H1 (cell line): ENCODE data around the gene TAS2R1. TPM values are rescaled to one million over a fixed set of nuclear protein-coding genes. Genes with fewer than 3 reads are reported as not detected.

Experiments used
- CTCF ChIA-PET: fragments of 300-600 bp; sonication (Branson Sonifier 250); formaldehyde crosslinking; loops from one replicate; lab custom pipeline; 2021; ENCODE audit not compliant: partially characterized antibody; lab: Charles Lee
- POLR2A ChIA-PET: fragments of 300-600 bp; sonication (Branson Sonifier 250); formaldehyde crosslinking; loops from one replicate; lab custom pipeline; 2021; ENCODE audit warnings: inconsistent platforms; ENCODE audit not compliant: partially characterized antibody; lab: Charles Lee
- DNase-seq, 2 experiments: peaks; one replicate each; pipeline versions ENCODE4 v3.0.0 to v3.0.0-alpha.2; 2010 to 2022; ENCODE audit warnings: low spot score in 2 of 2, low read depth in 1 of 2, mixed read lengths in 1 of 2
- FAIRE-seq: peaks from 2 replicates; lab custom pipeline; 2011; peaks lifted over from hg19 to GRCh38; lab: Jason Lieb, UNC
- H2AFZ ChIP-seq: 2 replicates; pipeline ENCODE4 v1.8.1; 2012; ENCODE audit warnings: low read length, inconsistent platforms
- H2AK5ac ChIP-seq: 2 replicates; pipeline ENCODE4 v1.6.1; 2013; ENCODE audit warnings: low read depth, low read length
- H2BK120ac ChIP-seq: replicated peaks from 2 replicates; pipeline ENCODE3; 2013; ENCODE audit warnings: low read depth, low read length, inconsistent platforms
- H2BK12ac ChIP-seq: 2 replicates; pipeline ENCODE4 v1.6.1; 2013; ENCODE audit warnings: low read depth, low read length
- H2BK15ac ChIP-seq: 2 replicates; pipeline ENCODE4 v1.6.1; 2013; ENCODE audit warnings: low read length
- H2BK20ac ChIP-seq: 2 replicates; pipeline ENCODE4 v1.6.1; 2013; ENCODE audit warnings: low read length
- H2BK5ac ChIP-seq: 2 replicates; pipeline ENCODE4 v1.6.1; 2013; ENCODE audit warnings: low read depth, low read length
- H3K14ac ChIP-seq: 2 replicates; pipeline ENCODE4 v1.6.1; 2013; ENCODE audit warnings: inconsistent platforms; ENCODE audit not compliant: insufficient read length
- H3K18ac ChIP-seq: 2 replicates; pipeline ENCODE4 v1.6.1; 2013; ENCODE audit warnings: low read length; ENCODE audit errors: extremely low read depth
- H3K23ac ChIP-seq: 2 replicates; pipeline ENCODE4 v1.6.1; 2013; ENCODE audit warnings: inconsistent platforms; ENCODE audit not compliant: insufficient read length
- H3K23me2 ChIP-seq: 2 replicates; pipeline ENCODE4 v1.6.1; 2013; ENCODE audit warnings: low read depth, low read length
- H3K27ac ChIP-seq: 2 replicates; pipeline ENCODE4 v1.6.1; 2011; ENCODE audit warnings: low read depth, low read length, inconsistent platforms
- H3K27me3 ChIP-seq, 4 experiments: replicated peaks in 1 of 4; 1 replicate in 1 of 4; 2 replicates in 3 of 4; pipeline versions ENCODE4 v1.6.1 to v1.8.1; 2011 to 2013; ENCODE audit warnings: low read length in 3 of 4, mild to moderate bottlenecking in 3 of 4, inconsistent platforms in 2 of 4, mixed read lengths in 2 of 4, moderate library complexity in 1 of 4; ENCODE audit not compliant: control insufficient read depth in 3 of 4, insufficient read depth in 3 of 4; ENCODE audit errors: extremely low read depth in 1 of 4
- H3K36me3 ChIP-seq, 4 experiments: 2 replicates each; pipeline versions ENCODE4 v1.6.1 to v1.8.1; 2011 to 2013; ENCODE audit warnings: mild to moderate bottlenecking in 4 of 4, low read length in 3 of 4, moderate library complexity in 2 of 4, control low read depth in 1 of 4, inconsistent platforms in 1 of 4; ENCODE audit not compliant: insufficient read depth in 4 of 4, control insufficient read depth in 2 of 4
- H3K4ac ChIP-seq: replicated peaks from 2 replicates; pipeline ENCODE3; 2013; ENCODE audit warnings: low read length, low read depth, mixed read lengths, inconsistent platforms; ENCODE audit not compliant: insufficient read length
- H3K4me1 ChIP-seq, 4 experiments: replicated peaks in 1 of 4; 1 replicate in 1 of 4; 2 replicates in 3 of 4; pipeline versions ENCODE4 v1.6.1 to v1.8.1; 2011 to 2013; ENCODE audit warnings: low read length in 3 of 4, inconsistent platforms in 2 of 4, mixed read lengths in 1 of 4; ENCODE audit not compliant: insufficient read depth in 4 of 4, control insufficient read depth in 3 of 4
- H3K4me2 ChIP-seq, 2 experiments: 2 replicates each; pipeline versions ENCODE4 v1.6.1 to v1.8.1; 2011 to 2013; ENCODE audit warnings: low read depth in 2 of 2, low read length in 2 of 2, control low read depth in 1 of 2, inconsistent platforms in 1 of 2, mild to moderate bottlenecking in 1 of 2; ENCODE audit not compliant: insufficient read depth in 1 of 2
- H3K4me3 ChIP-seq, 4 experiments: fragments of 200-600, 300-600 bp in 1 of 4; sonication (generic), shearing (Covaris generic), sonication (Bioruptor Twin) in 1 of 4; 2 replicates each; pipeline versions ENCODE4 v1.5.1 to v1.8.1; 2011 to 2016; ENCODE audit warnings: low read length in 4 of 4, low read depth in 3 of 4, control low read depth in 2 of 4, inconsistent platforms in 2 of 4, mild to moderate bottlenecking in 2 of 4, mixed read lengths in 1 of 4, moderate library complexity in 1 of 4; ENCODE audit not compliant: insufficient read depth in 2 of 4; ENCODE audit errors: extremely low read depth in 1 of 4
- H3K56ac ChIP-seq: replicated peaks from 2 replicates; pipeline ENCODE3; 2013; ENCODE audit warnings: low read depth, mild to moderate bottlenecking, mixed read lengths, low read length, inconsistent platforms; ENCODE audit not compliant: insufficient read length
- H3K79me1 ChIP-seq: 2 replicates; pipeline ENCODE4 v1.6.1; 2013; ENCODE audit warnings: low read depth, low read length, control low read depth
- H3K79me2 ChIP-seq, 2 experiments: 2 replicates each; pipeline versions ENCODE4 v1.6.1 to v1.8.1; 2012 to 2013; ENCODE audit warnings: low read length in 2 of 2, mild to moderate bottlenecking in 2 of 2, inconsistent platforms in 1 of 2; ENCODE audit not compliant: insufficient read depth in 2 of 2, control insufficient read depth in 1 of 2
- H3K9ac ChIP-seq, 4 experiments: replicated peaks in 1 of 4; 1 replicate in 1 of 4; 2 replicates in 3 of 4; pipeline versions ENCODE4 v1.6.1 to v1.8.1; 2011 to 2013; ENCODE audit warnings: low read depth in 3 of 4, low read length in 3 of 4, control low read depth in 2 of 4, mild to moderate bottlenecking in 2 of 4, moderate library complexity in 2 of 4, inconsistent platforms in 1 of 4; ENCODE audit errors: extremely low read depth in 1 of 4
- H3K9me3 ChIP-seq, 2 experiments: 2 replicates each; pipeline versions ENCODE4 v1.6.1 to v1.8.1; 2012 to 2013; ENCODE audit warnings: mild to moderate bottlenecking in 2 of 2, moderate library complexity in 2 of 2, control low read depth in 1 of 2, inconsistent platforms in 1 of 2, low read depth in 1 of 2, low read length in 1 of 2, mixed read lengths in 1 of 2; ENCODE audit not compliant: insufficient read depth in 2 of 2
- H4K20me1 ChIP-seq, 2 experiments: replicated peaks in 1 of 2; 2 replicates each; pipeline versions ENCODE3 to v1.8.1; 2011 to 2013; ENCODE audit warnings: inconsistent platforms in 2 of 2, low read length in 2 of 2, mild to moderate bottlenecking in 1 of 2; ENCODE audit not compliant: insufficient read depth in 2 of 2, control insufficient read depth in 1 of 2
- H4K5ac ChIP-seq: 2 replicates; pipeline ENCODE4 v1.6.1; 2013; ENCODE audit warnings: low read length, low read depth, mixed read lengths, inconsistent platforms; ENCODE audit not compliant: insufficient read length
- H4K8ac ChIP-seq: 2 replicates; pipeline ENCODE4 v1.8.0; 2013; ENCODE audit warnings: mild to moderate bottlenecking, moderate library complexity, low read length, inconsistent platforms; ENCODE audit not compliant: insufficient read depth; ENCODE audit errors: extremely low read depth
- H4K91ac ChIP-seq: replicated peaks from 2 replicates; pipeline ENCODE3; 2013; ENCODE audit warnings: low read length, mixed read lengths, inconsistent platforms; ENCODE audit not compliant: insufficient read length
- ASH2L ChIP-seq: fragments of 200-600, 300-600 bp; sonication (generic); IDR thresholded peaks from one replicate; pipeline ENCODE4 v1.7.1; 2017; ENCODE audit warnings: low read length
- ATF3 ChIP-seq: IDR thresholded peaks from 2 replicates; pipeline ENCODE4 v1.6.1; 2011; ENCODE audit warnings: low read depth, mild to moderate bottlenecking, low read length; ENCODE audit not compliant: insufficient read depth
- CTBP2 ChIP-seq: IDR thresholded peaks from 2 replicates; pipeline ENCODE4 v1.7.0; 2011; ENCODE audit warnings: borderline replicate concordance, mild to moderate bottlenecking, moderate library complexity, mixed read lengths, low read length; ENCODE audit not compliant: insufficient read depth, insufficient read length
- EGR1 ChIP-seq: IDR thresholded peaks from 2 replicates; pipeline ENCODE4 v1.6.1; 2011; ENCODE audit warnings: low read depth, low read length, borderline replicate concordance
- GTF2F1 ChIP-seq: IDR thresholded peaks from 2 replicates; pipeline ENCODE4 v1.6.1; 2012; ENCODE audit warnings: low read depth, low read length, improper control_type of control experiment, borderline replicate concordance
- PHF8 ChIP-seq: fragments of 200-600 bp; sonication (generic); conservative IDR thresholded peaks from 2 replicates; pipeline ENCODE4 v1.7.1; 2012; ENCODE audit warnings: low read depth, mild to moderate bottlenecking, inconsistent platforms, low read length, moderate library complexity
- SAP30 ChIP-seq: fragments of 300-600 bp; sonication (generic); IDR thresholded peaks from 2 replicates; pipeline ENCODE4 v1.7.1; 2012; ENCODE audit warnings: low read length, moderate library complexity, mild to moderate bottlenecking, inconsistent platforms; ENCODE audit not compliant: insufficient read depth, insufficient replicate concordance
- SIRT6 ChIP-seq: IDR thresholded peaks from one replicate; pipeline ENCODE4 v1.7.1; 2012; ENCODE audit warnings: low read length, inconsistent platforms
- SP2 ChIP-seq: IDR thresholded peaks from 2 replicates; pipeline ENCODE4 v1.6.1; 2012; ENCODE audit warnings: mild to moderate bottlenecking, low read length, inconsistent platforms
- WGBS, 2 experiments: shearing (Covaris generic) in 1 of 2; methylation state at CpG; one replicate each; pipeline versions ENCODE4 v1.1.6 to v1.1.7; 2013 to 2015; ENCODE audit warnings: low lambda C conversion rate in 2 of 2, mixed read lengths in 2 of 2, inconsistent platforms in 1 of 2, low coverage in 1 of 2, missing lambda C conversion rate in 1 of 2; ENCODE audit not compliant: insufficient replicate concordance in 2 of 2, insufficient coverage in 1 of 2, insufficient read length in 1 of 2; ENCODE audit errors: extremely low coverage in 1 of 2, missing lambda C conversion rate in 1 of 2; 5-methylcytosine and 5-hydroxymethylcytosine counted together
- polyA plus RNA-seq, 7 experiments: library from polyadenylated mRNA; depleted of rRNA in 3 of 7; stranded (reverse) in 5 of 7; unstranded in 2 of 7; fragments of >200 nt in 5 of 7; fragments of 200-250 nt in 2 of 7; gene quantifications; 1 replicate in 5 of 7; 2 replicates in 1 of 7; 4 replicates in 1 of 7; pipeline versions ENCODE4 v1.2.1 to v1.2.3, GENCODE V29; 2011 to 2013; ENCODE audit warnings: missing spikeins in 2 of 7, mixed read lengths in 2 of 7
- total RNA-seq: library from RNA; stranded (reverse); fragmentation: NEBNext Ultra II Directional; extraction: Animal tissue kit (Norgen Biotek cat#: 25700); gene quantifications from 2 replicates; pipeline ENCODE4 v1.2.1, GENCODE V29; 2021

The TAS2R1 gene
- total and polyA plus RNA-seq, 2 of the 8 experiments (the other 6 are each of a cell fraction or from before 2014, with no cell fraction given): not detected

GRCh38 chr5:9610969-9611368 lies 19.2 kb downstream of the TAS2R1 start:
- 83 to 100% methylated on average over 1 to 2 of the region's 2 CpGs for WGBS, 2 experiments
- no peak overlapping the region for H4K91ac ChIP-seq
- no peak overlapping the region for H3K18ac ChIP-seq
- H3K4ac ChIP-seq: no peak overlapping the region
- no peak overlapping the region for H2BK15ac ChIP-seq
- no peak overlapping the region for H3K23ac ChIP-seq
- no peak overlapping the region for H3K27ac ChIP-seq
- H2AFZ ChIP-seq: no peak overlapping the region
- H4K5ac ChIP-seq: no peak overlapping the region
- no peaks in the 10 kb centered on the region for H3K4me1 ChIP-seq
- H3K9me3 ChIP-seq: no peaks in the 10 kb centered on the region
- H2AK5ac ChIP-seq: no peak overlapping the region
- FAIRE-seq (no peak), DNase-seq (no peak)
- H3K27me3 ChIP-seq: no peaks in the 10 kb centered on the region
- H3K56ac ChIP-seq: no peak overlapping the region
- no peaks in the 10 kb centered on the region for H3K36me3 ChIP-seq
- CTCF ChIA-PET: interaction anchor here (0.7 kb wide), 1 partner anchor 343 kb away, joined by 3 read pairs; no protein-coding TSS in a partner anchor
- H3K9ac ChIP-seq: no peak overlapping the region
- H3K14ac ChIP-seq: no peak overlapping the region
- no peaks in the 10 kb centered on the region; the same call in 1 of the 2 replicates for H3K23me2 ChIP-seq
- H2BK12ac ChIP-seq: no peak overlapping the region
- no peak overlapping the region for H2BK120ac ChIP-seq
- no peak overlapping the region for H3K4me2 ChIP-seq
- H4K20me1 ChIP-seq: no peaks in the 10 kb centered on the region
- POLR2A ChIA-PET: no interaction called here
- no peak overlapping the region for H2BK20ac ChIP-seq
- no peak overlapping the region for H4K8ac ChIP-seq
- H3K79me1 ChIP-seq: no peaks in the 10 kb centered on the region
- no peak overlapping the region for H3K4me3 ChIP-seq
- no peaks in the 10 kb centered on the region for H3K79me2 ChIP-seq
- H2BK5ac ChIP-seq: no peak overlapping the region
- TF ChIP-seq PHF8: no peak
- TF ChIP-seq CTBP2: no peak
- TF ChIP-seq SIRT6: no peak
- TF ChIP-seq SAP30: no peak
- no peak for TF ChIP-seq SP2
- TF ChIP-seq ASH2L: no peak
- no peak for TF ChIP-seq ATF3
- TF ChIP-seq EGR1: no peak
- TF ChIP-seq GTF2F1: no peak
